ENCODE results near the gene PDE4A.

DNA sequence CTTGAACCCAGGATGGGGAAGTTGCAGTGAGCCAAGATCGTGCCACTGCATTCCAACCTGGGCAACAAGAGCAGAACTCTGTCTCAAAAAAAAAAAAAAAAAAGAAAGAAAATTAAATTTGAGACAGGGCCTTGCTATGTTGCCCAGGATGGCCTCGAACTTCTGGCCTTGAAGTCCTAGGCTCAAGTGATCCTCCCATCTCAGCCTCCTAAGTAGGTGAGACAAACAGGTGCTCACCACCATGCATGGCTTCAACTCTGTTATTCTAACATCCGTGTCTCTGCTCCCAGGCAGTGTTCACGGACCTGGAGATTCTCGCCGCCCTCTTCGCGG lies 40.3 kb downstream of the PDE4A start:
- TF ChIP-seq, protein P1, sequence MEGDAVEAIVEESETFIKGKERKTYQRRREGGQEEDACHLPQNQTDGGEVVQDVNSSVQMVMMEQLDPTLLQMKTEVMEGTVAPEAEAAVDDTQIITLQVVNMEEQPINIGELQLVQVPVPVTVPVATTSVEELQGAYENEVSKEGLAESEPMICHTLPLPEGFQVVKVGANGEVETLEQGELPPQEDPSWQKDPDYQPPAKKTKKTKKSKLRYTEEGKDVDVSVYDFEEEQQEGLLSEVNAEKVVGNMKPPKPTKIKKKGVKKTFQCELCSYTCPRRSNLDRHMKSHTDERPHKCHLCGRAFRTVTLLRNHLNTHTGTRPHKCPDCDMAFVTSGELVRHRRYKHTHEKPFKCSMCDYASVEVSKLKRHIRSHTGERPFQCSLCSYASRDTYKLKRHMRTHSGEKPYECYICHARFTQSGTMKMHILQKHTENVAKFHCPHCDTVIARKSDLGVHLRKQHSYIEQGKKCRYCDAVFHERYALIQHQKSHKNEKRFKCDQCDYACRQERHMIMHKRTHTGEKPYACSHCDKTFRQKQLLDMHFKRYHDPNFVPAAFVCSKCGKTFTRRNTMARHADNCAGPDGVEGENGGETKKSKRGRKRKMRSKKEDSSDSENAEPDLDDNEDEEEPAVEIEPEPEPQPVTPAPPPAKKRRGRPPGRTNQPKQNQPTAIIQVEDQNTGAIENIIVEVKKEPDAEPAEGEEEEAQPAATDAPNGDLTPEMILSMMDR (IDR thresholded peaks at IDR 0.05; ENCODE audit: poor library complexity) = no peak
- TF ChIP-seq EZH2 (IDR thresholded peaks at IDR 0.05; ENCODE audit: borderline replicate concordance) = no peak
